ENCODE results near the gene EHHADH.

Gene EHHADH

DNA sequence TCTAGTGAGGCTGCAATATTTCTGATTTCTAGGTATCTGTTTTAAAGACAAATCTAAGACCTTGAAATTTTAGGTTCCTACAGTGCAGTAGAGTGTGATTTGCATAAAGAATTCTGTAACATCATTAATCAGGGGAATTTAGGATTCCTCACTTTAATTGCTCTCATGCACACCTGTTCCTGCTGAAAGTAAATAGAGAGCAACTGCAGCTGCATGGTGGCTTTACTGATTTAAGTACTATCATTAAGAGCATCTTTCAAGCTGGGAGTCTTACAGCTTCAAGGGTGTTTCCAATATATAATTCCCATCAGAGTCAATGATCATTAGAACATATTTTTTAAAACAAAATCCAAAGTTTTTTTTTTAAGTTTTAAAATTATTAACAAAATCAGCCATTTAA is 65.0 kb downstream of the EHHADH start:
- FAIRE-seq: no peak

DNA sequence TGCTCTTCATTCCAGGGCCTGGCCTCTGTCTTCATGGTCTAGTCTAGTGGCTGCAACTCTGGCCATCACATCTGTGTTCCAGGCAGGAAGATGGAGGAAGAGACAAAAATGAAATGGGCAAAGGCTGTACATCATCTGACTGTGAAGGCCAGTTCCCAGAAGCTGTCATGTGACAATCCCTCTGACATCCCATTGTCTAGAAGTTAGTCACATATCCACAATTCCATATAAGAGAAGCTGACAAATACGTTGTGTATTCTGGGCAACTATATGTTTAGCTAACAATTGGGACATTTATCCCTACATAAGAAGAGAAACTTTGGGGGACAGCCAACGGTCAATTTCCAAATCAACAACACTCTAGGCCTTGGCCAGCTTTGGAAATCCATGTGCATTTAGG is 66.5 kb downstream of the EHHADH start:
- no peak for FAIRE-seq

DNA sequence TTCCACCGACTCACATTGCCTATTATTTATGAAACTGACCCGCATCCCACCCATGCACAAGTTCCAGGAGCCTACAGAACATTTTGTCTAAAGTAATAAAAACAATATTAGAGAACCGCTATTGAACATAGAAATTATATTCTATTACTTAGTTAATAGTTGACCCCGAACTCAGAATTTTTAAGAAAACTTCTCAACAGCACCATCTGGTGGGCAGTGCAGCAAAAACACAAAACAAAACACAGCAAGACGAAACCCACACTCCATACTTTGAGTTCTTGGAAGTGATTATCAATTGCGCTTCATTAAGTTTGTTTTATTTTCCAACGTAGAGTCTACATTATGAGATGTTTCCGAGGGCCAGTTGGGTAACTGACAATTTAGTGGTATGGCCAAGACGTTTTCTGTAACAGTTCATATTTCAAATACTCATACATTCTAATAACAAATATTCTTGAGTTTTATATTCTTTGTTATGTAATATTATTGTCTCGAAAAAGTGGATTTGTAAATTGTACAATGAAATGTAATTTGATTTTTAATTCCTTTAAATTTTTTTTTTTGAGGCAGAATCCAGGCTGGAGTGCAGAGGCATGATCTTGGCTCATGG is 77.0 kb downstream of the EHHADH start:
- peak; percentile 83 for FAIRE-seq

DNA sequence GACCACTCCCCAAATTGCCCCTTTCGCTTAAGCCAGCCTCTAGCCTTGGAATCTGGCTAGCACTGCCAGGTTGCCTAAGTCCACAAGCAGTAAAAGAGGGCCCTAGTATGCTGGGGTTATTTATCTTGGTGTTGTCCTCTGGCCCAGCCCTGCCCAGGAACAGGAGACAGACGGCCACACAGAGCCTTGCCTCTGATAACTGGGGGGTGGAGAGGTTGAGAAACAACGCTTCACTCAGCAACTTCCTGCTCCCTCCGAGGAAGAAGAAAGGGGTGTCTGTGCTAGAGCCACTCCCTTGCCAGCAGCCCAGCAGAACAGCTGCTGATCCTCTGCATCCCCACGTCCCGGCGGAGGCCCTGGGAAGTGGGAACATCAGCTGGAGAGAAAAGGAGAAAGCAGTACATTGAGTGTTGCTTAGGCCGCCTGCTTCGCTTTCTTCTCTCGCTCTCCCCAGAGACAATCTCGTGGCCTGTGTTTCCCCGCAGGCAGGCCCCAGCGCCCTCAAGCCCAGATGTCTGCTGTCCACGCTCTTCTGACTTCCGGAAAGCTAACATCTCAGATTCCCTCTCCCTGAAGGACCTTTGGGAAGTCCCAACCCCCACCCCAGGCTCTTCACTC is 78.4 kb downstream of the EHHADH start:
- FAIRE-seq: no peak

DNA sequence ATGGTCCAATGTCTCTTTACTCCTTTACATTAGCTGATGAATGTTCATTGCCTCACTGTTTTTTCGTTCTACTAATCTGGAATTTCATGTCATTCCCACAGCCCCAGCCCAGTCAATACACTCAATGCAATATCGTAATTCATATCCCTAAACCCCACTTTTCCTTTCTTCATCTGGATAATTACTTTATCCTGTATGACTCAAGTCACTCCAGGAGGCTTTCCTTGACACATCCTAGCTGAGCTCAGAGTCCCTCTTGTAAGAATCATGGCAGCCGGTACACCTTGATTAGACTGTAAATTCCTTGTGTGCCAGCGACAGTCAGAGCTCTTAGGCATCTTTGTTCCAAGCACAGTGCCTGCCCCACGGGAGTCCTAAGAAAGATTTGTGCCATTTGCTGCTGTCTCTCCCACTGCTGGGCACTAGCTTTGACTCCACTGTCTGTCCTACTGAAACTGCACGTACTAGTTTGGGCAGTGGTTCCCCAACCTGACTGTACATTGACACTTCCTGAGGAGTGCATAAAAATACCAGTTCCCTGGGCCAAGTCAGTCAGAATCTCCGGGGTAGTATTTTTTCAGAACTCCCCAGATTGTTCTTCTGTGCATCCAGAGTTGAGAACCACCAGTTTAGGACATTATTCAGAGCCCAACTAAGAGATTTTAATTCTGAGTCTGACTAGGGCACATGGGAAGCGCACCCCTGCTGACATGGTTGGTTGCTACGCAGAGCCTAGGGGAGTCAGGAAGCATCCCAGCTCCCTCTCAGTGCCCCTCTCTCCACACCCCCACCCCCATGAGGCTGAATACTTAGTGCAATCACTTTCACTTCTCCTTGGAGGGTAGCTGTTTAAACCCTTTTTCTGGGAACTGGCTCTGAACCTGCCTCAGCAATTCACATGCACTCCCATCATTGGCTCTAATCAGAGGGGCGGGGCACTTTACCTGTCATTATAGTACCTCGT is 81.5 kb downstream of the EHHADH start:
- FAIRE-seq: no peak

DNA sequence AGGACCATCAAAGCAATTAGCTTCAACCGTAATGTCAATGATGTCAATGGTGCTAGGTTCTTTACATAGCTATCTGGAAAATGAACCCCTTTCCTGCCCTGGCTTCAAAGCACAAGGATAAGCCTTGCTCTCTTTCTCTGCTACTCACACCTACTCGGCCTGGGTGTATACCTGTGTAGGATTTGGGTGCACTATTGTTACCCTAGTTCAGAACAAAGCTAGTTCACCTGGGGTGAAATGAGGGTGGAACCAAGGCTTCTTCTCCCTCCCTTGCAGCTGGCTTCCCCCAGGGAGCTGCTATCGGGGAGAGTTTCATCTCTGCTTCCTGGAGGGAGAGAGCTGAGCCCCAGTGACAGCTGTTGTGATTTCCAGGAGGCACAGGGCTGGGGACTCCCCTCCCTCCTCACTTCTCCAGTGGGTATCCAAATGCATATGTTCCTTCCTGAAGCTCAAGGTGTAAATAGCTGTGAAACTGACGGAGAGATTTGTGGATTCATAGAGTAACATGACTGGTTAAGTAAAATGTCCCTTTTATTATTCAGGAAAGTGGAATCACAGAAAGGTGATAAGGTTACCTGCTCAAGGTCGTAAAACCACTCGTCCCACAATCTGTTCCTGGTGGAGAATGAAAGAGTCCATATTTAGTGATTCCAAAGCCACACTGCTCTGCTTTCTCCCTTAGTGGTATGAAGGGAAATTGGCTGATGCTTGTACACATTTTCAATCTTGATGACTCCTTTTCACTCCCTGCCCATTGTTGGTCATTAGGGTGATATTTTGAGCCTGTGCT is 89.2 kb downstream of the EHHADH start:
- no peak for FAIRE-seq

DNA sequence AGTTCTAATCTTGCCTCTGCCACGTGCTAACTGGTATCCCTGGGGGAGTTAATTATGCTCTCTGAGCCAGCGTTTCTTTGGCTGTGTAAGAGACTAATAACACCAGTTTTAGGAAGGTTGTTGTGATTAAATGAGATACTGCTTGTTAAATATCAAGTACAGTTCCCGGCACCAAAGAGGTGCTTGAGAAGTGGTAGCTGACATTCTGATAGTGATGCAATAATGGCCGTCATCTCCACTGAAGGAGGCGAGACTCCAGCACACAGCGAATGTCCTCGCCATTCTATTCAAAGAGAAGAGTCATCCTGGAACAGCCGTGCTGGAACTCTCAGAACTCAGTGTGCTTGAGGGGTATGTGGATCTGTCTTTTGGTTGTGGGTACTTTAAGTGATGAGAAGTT is 91.2 kb downstream of the EHHADH start:
- no peak for FAIRE-seq

DNA sequence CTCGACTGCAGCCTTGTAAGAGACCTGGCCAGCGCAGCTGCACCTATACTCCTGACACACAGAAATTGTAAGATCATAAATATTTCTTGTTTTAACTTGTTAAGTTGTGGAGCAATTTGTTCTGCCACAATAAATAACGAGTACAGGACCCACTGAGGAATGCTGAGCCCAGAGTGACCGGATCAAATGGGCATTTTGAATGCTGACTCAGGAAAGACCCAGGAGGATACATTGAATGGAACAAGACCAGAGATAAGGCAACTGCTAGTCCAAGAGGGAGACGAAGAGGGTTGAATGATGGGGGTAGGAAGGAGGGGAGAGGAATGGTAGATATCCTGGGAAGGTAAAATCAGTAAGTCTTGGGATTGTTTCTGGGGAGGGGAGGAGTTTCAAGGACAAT is 92.1 kb downstream of the EHHADH start:
- FAIRE-seq: no peak

DNA sequence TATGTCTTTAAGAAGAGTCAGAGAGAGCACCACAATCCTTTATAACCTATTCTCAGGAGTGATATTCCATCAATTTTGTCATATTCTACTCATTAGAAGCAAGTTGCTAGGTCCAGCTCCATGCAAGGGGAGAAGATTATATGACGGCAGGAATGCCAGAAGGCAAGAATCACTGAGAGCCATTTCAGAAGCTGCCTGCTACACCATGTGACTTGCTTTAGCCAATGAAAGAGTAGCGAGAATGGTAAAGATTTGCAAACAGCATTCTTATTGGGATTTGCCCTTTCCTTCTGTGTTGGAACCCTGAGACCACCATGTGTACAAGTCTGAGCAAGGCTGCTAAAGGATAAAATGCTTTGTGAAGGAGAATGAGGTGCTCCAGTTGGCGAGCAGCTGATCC is 96.5 kb downstream of the EHHADH start:
- no peak for FAIRE-seq

DNA sequence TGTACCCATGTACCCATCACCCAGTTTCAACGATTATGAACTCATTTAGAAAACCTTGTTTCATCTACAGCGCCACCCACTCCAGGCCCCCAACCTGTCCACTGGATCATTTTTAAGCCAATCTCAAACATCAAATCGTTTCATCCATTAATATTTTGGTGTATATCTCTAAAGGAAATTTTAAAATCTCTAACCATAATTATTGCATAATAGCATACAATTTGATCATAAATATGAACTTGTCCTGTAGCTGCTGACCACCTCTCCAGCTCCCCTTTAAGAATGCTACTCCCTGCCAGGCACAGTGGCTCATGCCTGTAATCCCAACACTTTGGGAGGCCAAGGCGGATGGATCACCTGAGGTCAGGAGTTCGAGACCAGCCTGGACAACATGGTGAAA is 98.2 kb downstream of the EHHADH start:
- FAIRE-seq: no peak

DNA sequence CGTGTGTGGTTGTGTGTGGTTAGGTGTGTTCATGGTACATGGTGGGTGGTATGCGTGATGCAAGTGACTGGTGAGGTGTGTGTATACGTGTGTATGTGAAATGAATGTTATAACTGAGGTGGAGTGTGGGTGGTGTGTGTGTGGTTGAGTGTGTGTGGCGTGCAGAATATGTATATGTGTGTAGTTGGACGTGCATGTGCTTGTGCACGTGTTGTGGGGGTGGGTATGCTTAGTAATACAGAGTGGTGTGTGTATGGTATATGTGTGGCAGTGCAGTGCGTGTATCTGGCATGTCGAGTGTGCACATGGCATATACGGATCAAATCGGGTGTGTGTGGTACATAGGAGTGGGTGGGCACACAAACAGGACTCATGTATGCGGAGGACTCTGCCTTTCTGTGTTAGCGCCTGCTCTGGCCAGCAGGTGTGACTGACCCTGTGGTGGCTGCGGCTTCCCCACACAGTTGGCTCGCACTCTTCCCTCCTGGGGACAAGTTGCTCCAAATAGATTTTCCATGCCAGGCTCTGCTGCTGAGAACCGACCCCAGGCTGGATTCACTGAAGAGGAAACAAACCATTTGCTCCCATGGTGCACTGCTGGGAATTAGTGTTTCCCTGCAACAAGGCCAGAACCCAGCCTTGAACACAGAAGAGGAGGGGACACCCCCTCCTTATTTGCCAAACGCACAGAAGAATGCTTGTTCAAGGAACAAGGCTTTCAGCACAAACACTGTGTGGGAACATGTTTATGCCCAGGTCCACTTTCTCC is 99.8 kb downstream of the EHHADH start:
- no peak for FAIRE-seq

DNA sequence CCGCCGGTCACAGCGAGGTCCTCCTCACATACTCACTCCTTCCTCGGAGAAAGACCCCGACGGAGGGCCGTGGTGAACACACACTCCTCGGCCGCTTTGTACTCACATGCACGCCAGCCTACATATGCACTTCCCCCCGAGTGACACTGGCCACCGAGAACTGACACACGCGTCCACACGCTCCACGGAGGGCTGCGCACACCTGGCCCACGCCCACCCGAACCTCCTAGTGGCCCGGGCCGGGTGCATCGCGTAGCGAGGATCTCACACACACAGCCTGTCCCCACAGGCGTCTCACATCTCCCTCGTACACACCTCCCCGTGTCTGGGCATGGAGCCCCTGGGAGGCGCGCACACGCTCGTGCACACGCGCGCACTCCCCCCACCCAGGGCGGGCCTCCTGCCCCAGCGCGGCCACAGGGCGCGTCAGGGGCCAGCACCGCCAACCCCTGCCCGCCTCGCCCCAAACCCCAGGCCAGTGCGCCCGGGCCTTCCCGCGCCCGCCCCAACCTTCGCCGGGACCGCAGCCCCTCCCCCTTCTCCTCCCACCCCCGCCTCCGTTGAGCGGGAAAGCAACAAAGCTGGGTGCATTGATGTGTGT is 100.6 kb downstream of the EHHADH start:
- no peak for FAIRE-seq

DNA sequence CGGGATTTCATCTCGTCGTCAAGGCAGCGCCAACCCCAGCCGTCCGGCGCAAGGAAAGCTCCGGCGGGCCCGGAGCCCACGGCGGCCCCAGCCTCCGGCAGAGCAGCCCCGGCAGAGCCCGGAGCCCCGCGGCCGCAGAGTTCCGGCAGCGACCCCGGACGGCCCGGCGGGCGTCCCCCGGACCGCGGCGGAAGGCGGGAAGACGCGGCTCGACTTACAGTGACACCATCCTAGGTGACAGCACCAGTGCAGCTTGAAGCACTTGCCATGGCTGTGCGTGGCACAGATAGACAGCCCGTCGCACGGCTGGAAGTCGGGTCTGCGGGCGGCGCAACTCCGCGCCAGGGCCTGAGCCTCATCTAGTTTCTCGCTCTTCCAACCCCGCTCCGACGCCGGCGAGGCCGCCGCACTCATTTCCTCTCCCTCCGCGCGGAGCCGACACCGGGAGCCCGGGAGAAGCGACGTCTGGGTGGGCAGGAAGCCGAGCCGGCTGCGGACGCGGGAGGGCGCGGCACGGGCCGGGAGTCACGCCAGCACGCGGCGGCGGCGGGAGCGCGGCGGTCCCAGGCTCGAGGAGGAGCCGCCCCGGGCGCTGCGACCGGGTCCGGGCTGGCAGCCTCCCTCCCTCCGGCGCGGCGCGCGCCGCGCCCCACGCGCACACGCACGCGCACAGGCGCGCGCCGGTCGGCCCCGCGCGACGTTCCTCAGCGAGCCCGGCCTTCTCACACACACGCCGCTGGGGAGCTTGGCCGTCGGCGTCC is 101.3 kb downstream of the EHHADH start, which contains the start of gene C3orf70:
TSS of gene C3orf70 (minus strand) at position 651 of the 761 bp plus-strand sequence. CDS start at position 414, 237 bp downstream.
- no peak for FAIRE-seq

DNA sequence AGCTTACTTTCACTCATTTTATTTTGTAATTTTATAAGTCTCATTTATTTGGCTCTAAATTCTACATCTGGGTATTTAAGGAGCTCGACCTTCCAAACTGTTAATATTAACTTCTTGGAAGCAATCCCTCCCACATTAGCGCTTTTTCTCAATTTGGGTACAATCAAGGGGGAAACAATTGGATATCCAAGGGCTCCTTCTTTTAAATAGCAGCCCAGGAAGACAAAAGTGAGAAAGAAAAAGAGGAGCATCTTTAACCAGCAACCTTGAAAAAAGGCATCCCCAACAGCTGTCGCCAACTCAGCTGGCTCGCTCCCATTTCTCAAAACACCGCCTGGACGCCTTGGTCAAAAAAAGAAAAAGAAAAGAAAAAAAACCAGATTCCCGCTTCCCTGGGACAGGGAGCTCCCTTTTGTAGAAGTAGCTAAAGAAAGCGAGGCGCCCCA is 101.9 kb downstream of the EHHADH start:
- no peak for FAIRE-seq

DNA sequence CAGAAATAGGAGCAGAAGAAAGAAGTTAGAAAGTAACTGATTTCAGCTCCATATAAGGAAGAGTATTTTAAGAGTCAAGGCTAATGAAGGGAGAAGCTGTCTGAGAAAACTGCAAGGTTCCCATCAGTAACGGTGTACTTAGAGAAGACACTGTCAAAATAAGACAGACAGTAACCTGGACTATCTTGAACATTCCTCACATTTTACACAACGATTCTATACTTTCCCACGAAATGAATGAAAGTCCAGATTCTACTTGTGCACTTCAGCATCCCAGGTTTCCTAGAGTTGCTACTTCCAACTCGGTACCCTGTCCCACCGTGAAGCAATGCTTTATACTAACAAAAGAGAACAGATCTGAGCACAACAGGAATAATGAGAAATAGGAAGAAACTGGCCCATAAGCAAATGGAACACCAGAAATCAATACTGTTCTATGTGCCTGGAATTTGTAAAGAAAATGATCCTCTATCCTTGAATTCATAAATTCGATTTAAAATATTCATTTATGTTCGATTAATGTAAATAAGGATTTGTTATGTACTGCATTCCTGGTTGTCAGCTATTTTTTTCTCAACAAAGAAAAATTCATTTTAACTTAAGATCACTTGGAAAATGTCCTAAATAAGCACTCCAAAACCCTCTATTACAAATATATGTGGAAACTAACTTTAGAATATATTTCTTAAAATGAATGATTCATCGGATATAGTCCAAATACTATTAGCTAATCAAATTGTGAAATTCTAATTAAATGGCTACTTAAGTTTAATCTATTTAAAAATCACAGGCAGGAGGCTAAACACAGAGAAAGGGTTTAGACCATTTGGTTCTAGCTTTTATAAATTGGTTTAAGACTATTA is 102.5 kb downstream of the EHHADH start:
- no peak for FAIRE-seq

DNA sequence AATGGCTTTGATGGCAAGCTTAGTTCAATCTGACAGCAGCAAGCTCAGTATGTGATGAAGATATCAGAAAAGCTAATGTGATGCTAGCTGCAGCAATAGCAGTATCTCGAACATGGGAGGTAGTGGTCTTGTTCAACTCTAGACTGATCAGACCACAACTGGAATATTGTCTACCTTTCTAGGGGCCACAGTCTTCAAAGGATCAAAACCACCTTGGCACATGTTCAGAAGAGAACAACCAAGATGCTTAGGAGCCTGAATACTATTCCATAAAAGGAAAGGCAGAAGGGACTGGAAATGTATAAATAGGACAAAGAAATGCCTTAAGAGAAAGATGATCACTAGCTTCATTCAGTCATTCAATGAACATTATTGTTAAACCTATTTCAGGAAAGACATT is 103.3 kb downstream of the EHHADH start:
- FAIRE-seq: no peak

DNA sequence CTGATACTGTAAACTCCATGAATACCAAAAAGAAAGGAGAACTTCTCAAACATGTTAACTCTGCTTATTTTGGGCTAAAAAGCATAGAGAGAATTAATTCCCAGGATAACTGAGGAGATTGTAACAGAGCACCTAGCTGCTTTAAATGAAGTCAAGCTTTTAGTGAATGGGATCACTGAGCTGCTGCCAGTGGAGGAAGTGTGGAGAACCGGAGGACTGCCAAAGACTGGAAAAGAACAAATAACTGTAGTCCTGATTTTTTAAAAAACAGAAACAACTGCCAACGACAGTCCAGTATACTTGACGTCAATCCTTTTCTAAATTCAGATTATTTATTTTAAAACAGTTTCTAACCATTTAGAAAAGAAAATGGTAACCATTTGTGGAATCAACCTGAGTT is 104.3 kb downstream of the EHHADH start:
- FAIRE-seq: no peak

DNA sequence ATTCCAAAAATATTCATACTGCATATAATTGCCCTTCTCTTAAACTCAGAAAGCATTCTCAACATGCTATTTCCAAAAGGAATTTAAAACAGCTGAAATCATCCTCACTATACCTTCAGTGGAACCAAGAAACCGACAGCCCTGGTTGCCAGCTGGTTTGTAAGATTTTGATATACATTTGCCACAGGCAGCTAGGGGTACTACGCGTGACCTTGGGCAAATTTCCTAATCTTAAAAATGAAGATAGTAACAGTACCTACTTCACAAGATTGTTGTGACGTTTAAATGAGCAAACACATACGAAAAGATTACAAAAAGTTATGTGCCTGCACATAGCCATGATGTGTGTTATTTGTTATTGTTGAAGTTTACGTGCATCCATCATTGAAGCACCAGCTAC is 108.3 kb downstream of the EHHADH start:
- no peak for FAIRE-seq

DNA sequence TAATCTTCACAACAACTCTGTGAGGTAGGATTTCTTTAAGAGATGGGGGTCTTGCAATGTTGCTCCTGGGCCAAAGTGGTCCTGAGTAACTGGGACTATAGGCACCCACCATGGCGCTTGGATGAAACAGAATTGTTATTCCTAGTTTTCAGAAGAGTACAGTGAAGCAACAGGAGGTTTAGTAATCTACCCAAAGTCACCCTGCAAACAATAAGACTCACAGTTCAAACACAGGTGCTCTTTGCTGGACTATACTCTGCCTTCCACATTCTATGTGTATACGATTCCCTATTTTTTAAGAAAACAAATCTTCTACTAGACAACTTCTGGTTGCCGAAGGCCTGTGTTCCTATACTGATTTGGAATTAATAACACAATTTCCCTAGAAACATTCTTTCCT is 109.1 kb downstream of the EHHADH start:
- FAIRE-seq: no peak

All from endometrium (tissue), 2 donors.